ENCODE data around the gene GRIN3B.
A peak's percentile ranks its signal among the peaks of the same experiment; 100 is the strongest.

Gene GRIN3B, protein sequence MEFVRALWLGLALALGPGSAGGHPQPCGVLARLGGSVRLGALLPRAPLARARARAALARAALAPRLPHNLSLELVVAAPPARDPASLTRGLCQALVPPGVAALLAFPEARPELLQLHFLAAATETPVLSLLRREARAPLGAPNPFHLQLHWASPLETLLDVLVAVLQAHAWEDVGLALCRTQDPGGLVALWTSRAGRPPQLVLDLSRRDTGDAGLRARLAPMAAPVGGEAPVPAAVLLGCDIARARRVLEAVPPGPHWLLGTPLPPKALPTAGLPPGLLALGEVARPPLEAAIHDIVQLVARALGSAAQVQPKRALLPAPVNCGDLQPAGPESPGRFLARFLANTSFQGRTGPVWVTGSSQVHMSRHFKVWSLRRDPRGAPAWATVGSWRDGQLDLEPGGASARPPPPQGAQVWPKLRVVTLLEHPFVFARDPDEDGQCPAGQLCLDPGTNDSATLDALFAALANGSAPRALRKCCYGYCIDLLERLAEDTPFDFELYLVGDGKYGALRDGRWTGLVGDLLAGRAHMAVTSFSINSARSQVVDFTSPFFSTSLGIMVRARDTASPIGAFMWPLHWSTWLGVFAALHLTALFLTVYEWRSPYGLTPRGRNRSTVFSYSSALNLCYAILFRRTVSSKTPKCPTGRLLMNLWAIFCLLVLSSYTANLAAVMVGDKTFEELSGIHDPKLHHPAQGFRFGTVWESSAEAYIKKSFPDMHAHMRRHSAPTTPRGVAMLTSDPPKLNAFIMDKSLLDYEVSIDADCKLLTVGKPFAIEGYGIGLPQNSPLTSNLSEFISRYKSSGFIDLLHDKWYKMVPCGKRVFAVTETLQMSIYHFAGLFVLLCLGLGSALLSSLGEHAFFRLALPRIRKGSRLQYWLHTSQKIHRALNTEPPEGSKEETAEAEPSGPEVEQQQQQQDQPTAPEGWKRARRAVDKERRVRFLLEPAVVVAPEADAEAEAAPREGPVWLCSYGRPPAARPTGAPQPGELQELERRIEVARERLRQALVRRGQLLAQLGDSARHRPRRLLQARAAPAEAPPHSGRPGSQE

DNA sequence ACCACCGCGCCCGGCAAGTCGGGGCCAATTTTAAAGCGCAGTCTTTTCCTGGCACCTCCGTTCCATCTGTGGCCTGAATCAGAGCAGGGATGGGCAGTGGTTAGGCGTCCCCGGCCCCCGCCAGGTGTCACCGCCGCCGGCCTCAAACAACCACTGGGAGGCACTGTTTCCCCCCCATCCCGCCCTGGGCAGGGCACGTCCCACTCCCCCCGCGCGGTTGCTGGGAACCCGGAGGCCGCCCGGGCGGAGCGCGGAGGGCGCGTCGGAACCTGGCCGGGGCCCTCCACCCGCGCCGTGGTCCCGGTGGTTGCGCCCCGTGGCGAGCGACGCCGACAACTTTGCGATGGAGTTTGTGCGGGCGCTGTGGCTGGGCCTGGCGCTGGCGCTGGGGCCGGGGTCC lies at the start of gene GRIN3B:
TSS of gene GRIN3B (plus strand) at position 325 of the 400 bp plus-strand sequence. CDS start at position 344, 19 bp downstream.
- peak; percentile 44 for DNase-seq (ENCODE audit: low read depth)
- TF ChIP-seq, protein P1, sequence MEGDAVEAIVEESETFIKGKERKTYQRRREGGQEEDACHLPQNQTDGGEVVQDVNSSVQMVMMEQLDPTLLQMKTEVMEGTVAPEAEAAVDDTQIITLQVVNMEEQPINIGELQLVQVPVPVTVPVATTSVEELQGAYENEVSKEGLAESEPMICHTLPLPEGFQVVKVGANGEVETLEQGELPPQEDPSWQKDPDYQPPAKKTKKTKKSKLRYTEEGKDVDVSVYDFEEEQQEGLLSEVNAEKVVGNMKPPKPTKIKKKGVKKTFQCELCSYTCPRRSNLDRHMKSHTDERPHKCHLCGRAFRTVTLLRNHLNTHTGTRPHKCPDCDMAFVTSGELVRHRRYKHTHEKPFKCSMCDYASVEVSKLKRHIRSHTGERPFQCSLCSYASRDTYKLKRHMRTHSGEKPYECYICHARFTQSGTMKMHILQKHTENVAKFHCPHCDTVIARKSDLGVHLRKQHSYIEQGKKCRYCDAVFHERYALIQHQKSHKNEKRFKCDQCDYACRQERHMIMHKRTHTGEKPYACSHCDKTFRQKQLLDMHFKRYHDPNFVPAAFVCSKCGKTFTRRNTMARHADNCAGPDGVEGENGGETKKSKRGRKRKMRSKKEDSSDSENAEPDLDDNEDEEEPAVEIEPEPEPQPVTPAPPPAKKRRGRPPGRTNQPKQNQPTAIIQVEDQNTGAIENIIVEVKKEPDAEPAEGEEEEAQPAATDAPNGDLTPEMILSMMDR (conservative IDR thresholded peaks at IDR 0.05; ENCODE audit: low read length) = peak; percentile 47
- no peak within 1 kb of the TSS; the same call in none of the 2 replicates for H3K4me3 ChIP-seq (ENCODE audit: low read length)

DNA sequence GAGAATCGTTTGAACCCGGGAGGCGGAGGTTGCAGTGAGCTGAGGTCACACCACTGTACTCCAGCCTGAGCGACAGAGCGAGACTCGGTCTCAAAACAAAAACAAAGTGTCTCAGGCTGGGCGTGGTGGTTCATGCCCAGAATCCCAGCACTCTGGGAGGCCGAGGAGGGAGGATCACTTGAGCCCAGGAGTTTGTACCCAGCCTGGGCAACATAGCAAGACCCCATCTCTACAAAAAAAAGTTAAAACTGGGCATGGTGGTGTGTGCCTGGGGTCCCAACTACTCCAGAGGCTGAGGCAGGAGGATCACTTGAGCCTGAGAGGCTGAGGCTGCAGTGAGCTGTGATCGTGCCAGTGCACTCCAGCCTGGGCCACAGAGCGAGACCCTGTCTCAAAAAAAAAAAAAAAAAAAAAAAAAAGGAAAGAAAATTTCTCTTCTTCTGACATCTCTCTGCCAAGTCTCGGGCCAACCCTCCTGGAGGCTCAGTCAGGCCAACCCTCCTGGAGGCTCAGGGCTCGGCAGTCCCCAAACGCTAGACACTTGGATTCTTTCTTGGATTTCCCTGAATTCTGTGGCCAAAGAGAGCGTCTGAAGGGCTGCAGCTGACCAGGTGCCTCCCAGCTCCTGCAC lies 48.1 kb upstream of the GRIN3B start:
- no peak for DNase-seq (ENCODE audit: low read depth)
- TF ChIP-seq, protein P1 (conservative IDR thresholded peaks at IDR 0.05; ENCODE audit: low read length) = no peak
- H3K4me3 ChIP-seq (ENCODE audit: low read length) = no peak overlapping the region

DNA sequence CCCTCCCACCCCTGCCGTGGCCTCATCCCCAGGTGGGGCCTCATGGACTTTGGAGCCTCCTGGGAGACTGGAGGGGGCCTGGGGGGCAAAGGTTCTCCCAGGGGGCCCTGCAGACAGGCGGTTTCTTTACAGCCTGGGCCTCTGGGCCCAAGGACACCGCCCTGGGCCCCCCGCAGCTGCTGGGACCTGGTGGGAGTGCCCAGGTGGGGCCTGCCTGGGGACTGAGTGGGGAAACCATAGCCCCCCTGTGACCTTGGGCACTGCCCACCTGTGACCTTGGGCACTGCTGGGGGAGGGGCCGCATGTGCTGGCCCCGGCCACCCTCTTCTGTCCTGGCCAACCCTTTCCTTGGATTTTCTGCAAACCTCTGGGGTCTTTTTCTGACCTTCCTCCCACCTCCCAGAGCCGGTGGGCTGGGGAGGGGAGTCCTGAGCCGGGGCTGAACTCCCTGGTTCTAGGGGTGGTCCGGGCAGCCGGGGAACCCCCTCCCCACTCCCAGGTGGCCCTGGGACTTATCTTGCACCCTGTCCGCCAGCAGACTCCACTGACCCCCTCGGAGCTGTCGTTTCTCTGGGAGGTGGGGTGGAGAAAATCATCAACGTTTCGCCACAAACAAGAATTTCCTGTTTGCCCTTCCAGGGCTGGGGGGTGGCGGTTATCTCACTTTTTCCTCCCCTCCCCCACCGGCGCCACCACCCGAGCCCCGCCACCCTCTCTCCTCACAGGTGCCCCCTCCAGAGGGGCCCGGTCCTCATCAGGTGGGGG lies 47.4 kb upstream of the GRIN3B start:
- no peak overlapping the region for H3K4me3 ChIP-seq (ENCODE audit: low read length)
- TF ChIP-seq, protein P1 (conservative IDR thresholded peaks at IDR 0.05; ENCODE audit: low read length) = no peak
- no peak for DNase-seq (ENCODE audit: low read depth)

DNA sequence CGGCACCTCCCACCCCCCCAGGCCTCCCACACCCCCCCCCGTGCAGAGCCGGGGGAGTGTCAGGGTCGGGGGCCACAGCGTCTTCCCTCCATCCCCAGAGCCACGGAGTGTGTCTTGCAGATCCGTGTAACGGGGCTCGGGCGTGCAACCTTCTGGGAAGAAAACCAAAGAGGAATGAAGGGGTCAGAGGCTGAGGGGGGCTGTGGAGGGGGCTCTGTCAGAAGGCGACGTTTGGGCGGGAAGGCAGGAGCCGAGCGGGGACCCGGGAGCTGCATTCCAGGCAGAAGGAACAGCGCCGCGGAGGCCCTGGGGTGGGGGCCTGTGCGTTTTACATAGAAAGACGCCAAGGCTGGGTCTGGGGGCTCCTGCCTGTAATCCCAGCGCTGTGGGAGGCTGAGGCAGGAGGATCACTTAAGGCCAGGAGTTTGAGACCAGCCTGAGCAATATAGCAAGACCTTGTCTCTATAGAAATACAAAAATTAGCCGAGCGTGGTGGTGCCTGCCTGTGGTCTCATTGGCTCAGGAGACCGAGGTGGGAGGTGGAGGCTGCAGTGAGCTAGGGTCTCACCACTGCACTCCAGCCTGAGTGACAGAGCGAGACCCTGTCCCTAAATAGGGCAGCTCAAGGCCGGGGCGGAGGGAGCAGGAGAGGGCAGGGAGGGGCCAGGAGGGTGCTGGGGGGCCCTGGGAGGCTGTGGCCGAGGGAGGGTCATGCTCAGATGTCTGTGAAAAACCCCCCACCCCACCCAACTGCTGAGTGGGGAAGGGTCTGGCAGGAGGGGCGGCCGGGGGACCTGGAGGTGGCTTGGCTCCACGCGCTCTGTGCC lies 46.6 kb upstream of the GRIN3B start:
- no peak for DNase-seq (ENCODE audit: low read depth)
- TF ChIP-seq, protein P1 (conservative IDR thresholded peaks at IDR 0.05; ENCODE audit: low read length) = no peak
- H3K4me3 ChIP-seq (ENCODE audit: low read length) = no peak overlapping the region

DNA sequence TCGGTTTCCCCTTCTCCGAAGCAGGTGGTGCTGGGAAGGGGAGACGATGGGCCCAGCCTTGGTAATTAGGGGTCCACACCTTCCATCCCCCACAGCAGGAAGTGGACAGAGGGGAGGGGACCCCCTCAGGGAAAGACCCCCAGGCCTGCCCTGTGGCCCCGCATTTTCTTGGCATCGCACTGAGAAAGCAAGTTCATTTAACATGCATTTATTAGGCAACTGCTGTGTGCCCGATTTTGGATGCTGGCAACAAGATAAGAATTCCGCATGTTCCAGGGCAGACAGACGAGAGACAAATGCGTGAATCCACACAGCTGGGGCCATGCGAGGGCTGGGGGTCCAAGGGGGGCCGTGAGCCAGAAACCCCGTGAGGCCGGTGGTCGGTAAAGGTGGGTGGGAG lies 45.9 kb upstream of the GRIN3B start:
- no peak for DNase-seq (ENCODE audit: low read depth)
- H3K4me3 ChIP-seq (ENCODE audit: low read length) = no peak overlapping the region
- TF ChIP-seq, protein P1 (conservative IDR thresholded peaks at IDR 0.05; ENCODE audit: low read length) = no peak
